ENCODE data around the gene SNX14.

DNA sequence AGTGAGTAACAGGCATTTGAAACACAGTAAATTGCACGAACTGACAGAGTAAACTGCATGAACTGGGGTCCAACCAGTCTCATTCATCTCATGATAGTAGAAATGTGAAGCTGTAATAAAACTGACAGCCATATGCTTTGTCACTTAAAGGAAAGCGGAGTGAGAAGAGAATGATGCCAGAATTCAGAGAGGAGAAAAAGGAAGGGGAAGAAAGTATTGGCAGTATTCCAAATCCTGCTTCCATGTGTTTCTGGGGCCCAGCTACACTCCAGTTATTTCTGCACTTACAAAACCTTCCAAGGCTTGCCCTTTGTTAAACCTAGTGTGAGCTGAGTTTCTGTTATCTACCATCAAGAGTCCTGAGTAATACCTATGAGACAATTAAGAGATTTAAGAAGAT, 17.2 kb downstream of the SNX14 start:
- TF ChIP-seq ELF1 (IDR thresholded peaks at IDR 0.05), result no peak
- TF ChIP-seq, protein P1, sequence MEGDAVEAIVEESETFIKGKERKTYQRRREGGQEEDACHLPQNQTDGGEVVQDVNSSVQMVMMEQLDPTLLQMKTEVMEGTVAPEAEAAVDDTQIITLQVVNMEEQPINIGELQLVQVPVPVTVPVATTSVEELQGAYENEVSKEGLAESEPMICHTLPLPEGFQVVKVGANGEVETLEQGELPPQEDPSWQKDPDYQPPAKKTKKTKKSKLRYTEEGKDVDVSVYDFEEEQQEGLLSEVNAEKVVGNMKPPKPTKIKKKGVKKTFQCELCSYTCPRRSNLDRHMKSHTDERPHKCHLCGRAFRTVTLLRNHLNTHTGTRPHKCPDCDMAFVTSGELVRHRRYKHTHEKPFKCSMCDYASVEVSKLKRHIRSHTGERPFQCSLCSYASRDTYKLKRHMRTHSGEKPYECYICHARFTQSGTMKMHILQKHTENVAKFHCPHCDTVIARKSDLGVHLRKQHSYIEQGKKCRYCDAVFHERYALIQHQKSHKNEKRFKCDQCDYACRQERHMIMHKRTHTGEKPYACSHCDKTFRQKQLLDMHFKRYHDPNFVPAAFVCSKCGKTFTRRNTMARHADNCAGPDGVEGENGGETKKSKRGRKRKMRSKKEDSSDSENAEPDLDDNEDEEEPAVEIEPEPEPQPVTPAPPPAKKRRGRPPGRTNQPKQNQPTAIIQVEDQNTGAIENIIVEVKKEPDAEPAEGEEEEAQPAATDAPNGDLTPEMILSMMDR (IDR thresholded peaks at IDR 0.05), result no peak
- TF ChIP-seq EP300 (IDR thresholded peaks at IDR 0.05; ENCODE audit: borderline replicate concordance in 1 of 2, low read depth in 1 of 2, low read length in 1 of 2), result no peak
- TF ChIP-seq POLR2AphosphoS5 (IDR thresholded peaks at IDR 0.05; ENCODE audit: low read depth, low read length), result no peak
- no peak for TF ChIP-seq GABPA (IDR thresholded peaks at IDR 0.05; ENCODE audit: low read depth)
- no peak for TF ChIP-seq EZH2phosphoT487 (IDR thresholded peaks at IDR 0.05; ENCODE audit: borderline replicate concordance, low read depth)
- TF ChIP-seq, protein P2, sequence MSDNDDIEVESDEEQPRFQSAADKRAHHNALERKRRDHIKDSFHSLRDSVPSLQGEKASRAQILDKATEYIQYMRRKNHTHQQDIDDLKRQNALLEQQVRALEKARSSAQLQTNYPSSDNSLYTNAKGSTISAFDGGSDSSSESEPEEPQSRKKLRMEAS (IDR thresholded peaks at IDR 0.05; ENCODE audit: low read depth), result no peak
- TF ChIP-seq NFIC (IDR thresholded peaks at IDR 0.05; ENCODE audit: borderline replicate concordance), result no peak

All from SK-N-SH (cell line).